K562 (cell line): ENCODE results near the gene HDAC7. TPM values are rescaled to one million over a fixed set of nuclear protein-coding genes. Genes with fewer than 3 reads are reported as not detected.

Source experiments
- ATAC-seq: fragments of 200-7000 bp; cut with Tn5 transposase; 3 replicates; pipeline ENCODE4 v1.9.1; 2020; ENCODE audit warnings: moderate library complexity
- BruUV-seq: library from RNA; stranded (reverse); fragments of 400-500 nt; replicated peaks from 2 replicates; lab custom pipeline; 2021; lab: Mats Ljungman, UMichigan
- CTCF ChIA-PET: fragments of 300-600 bp; formaldehyde crosslinking; extraction: SDS; loops from one replicate; lab custom pipeline; 2021; ENCODE audit warnings: low intra/inter-chr PET ratio; lab: Yijun Ruan, JAX
- POLR2A ChIA-PET: fragments of 300-600, 350-650 bp; sonication (Branson Sonifier 250); formaldehyde crosslinking; extraction: SDS; loops from one replicate; lab custom pipeline; 2021; ENCODE audit warnings: antibody characterized with exemption, inconsistent platforms; lab: Yijun Ruan, JAX
- DNase-seq, 4 experiments: peaks; one replicate each; pipeline versions ENCODE4 v3.0.0 to v3.0.0-alpha.2; 2011 to 2018; ENCODE audit warnings: low spot score in 3 of 4, mixed read lengths in 3 of 4; ENCODE audit errors: extremely low read depth in 1 of 4
- FAIRE-seq: peaks from 2 replicates; lab custom pipeline; 2011; peaks lifted over from hg19 to GRCh38; lab: Jason Lieb, UNC
- H2AFZ ChIP-seq: 2 replicates; pipeline ENCODE4 v1.6.0; 2011; ENCODE audit warnings: low read depth, low read length, control low read depth, inconsistent platforms
- H3K27ac ChIP-seq: fragments of 200-600 bp; 3 replicates; pipeline ENCODE4 v1.8.0; 2011; ENCODE audit warnings: low read depth, mild to moderate bottlenecking, control low read depth, inconsistent platforms, low read length, moderate library complexity, mixed read lengths; ENCODE audit errors: extremely low read depth
- H3K27me3 ChIP-seq, 2 experiments: fragments of 300-600 bp in 1 of 2; 2 replicates in 1 of 2; 3 replicates in 1 of 2; pipeline versions ENCODE4 v1.6.0 to v1.8.0; 2011; ENCODE audit warnings: inconsistent platforms in 2 of 2, low read length in 2 of 2, mild to moderate bottlenecking in 1 of 2, mixed read lengths in 1 of 2, moderate library complexity in 1 of 2; ENCODE audit not compliant: control insufficient read depth in 2 of 2, insufficient read depth in 2 of 2
- H3K36me3 ChIP-seq: fragments of 300-600 bp; 3 replicates; pipeline ENCODE4 v1.8.0; 2011; ENCODE audit warnings: mild to moderate bottlenecking, low read length, inconsistent platforms; ENCODE audit not compliant: control insufficient read depth, insufficient read depth
- H3K4me1 ChIP-seq, 2 experiments: fragments of 200-600 bp in 1 of 2; replicated peaks in 1 of 2; 2 replicates in 1 of 2; 3 replicates in 1 of 2; pipeline versions ENCODE4 v1.5.1 to v1.8.0; 2011; ENCODE audit warnings: inconsistent platforms in 2 of 2, low read length in 2 of 2, mild to moderate bottlenecking in 1 of 2, mixed read lengths in 1 of 2, moderate library complexity in 1 of 2; ENCODE audit not compliant: control insufficient read depth in 2 of 2, insufficient read depth in 2 of 2
- H3K4me2 ChIP-seq: 2 replicates; pipeline ENCODE4 v1.6.1; 2011; ENCODE audit warnings: low read length, control low read depth, inconsistent platforms, mixed read lengths; ENCODE audit not compliant: insufficient read depth
- H3K4me3 ChIP-seq: fragments of 200-600 bp; sonication (generic), shearing (Covaris generic); 2 replicates; pipeline ENCODE4 v1.5.1; 2016; ENCODE audit warnings: control low read depth, inconsistent platforms
- H3K79me2 ChIP-seq: fragments of 200-600 bp; 3 replicates; pipeline ENCODE4 v1.8.0; 2011; ENCODE audit warnings: low read length, inconsistent platforms; ENCODE audit not compliant: control insufficient read depth, insufficient read depth
- H3K9ac ChIP-seq, 2 experiments: 2 replicates each; pipeline versions ENCODE4 v1.6.0 to v1.6.1; 2011; ENCODE audit warnings: low read depth in 2 of 2, low read length in 2 of 2, control low read depth in 1 of 2, inconsistent platforms in 1 of 2, mild to moderate bottlenecking in 1 of 2, mixed read lengths in 1 of 2; ENCODE audit not compliant: insufficient read depth in 1 of 2
- H3K9me1 ChIP-seq: one replicate; pipeline ENCODE4 v1.6.0; 2011; ENCODE audit warnings: inconsistent platforms, mild to moderate bottlenecking, low read length, moderate library complexity; ENCODE audit not compliant: control insufficient read depth, insufficient read depth
- H3K9me3 ChIP-seq: replicated peaks from 2 replicates; pipeline ENCODE4 v1.5.1; 2011; ENCODE audit warnings: low read depth, low read length, inconsistent platforms; ENCODE audit not compliant: control insufficient read depth, insufficient read depth
- H4K20me1 ChIP-seq: replicated peaks from 2 replicates; pipeline ENCODE4 v1.6.1; 2011; ENCODE audit warnings: low read length, inconsistent platforms, mixed read lengths; ENCODE audit not compliant: control insufficient read depth, insufficient read depth
- ATF4 ChIP-seq: fragments of 450-650 bp; formaldehyde crosslinking; IDR thresholded peaks from 2 replicates; pipeline ENCODE4 v1.4.0; 2022; ENCODE audit warnings: mild to moderate bottlenecking, moderate library complexity
- CTCF ChIP-seq, 3 experiments: IDR thresholded peaks in 2 of 3; conservative IDR thresholded peaks in 1 of 3; 2 replicates each; pipeline ENCODE4 v1.5.1; 2011 to 2012; ENCODE audit warnings: low read length in 3 of 3, mild to moderate bottlenecking in 3 of 3, control low read depth in 2 of 3, improper control_type of control experiment in 1 of 3, inconsistent platforms in 1 of 3, low read depth in 1 of 3, mixed read lengths in 1 of 3, moderate library complexity in 1 of 3; ENCODE audit not compliant: insufficient read depth in 2 of 3
- MAFK ChIP-seq: IDR thresholded peaks from 2 replicates; pipeline ENCODE4 v1.6.1; 2011; ENCODE audit warnings: low read length, improper control_type of control experiment
- POLR2AphosphoS2 ChIP-seq: IDR thresholded peaks from 2 replicates; pipeline ENCODE4 v1.6.1; 2012; ENCODE audit warnings: low read length, improper control_type of control experiment
- TOE1 ChIP-seq, 2 experiments: fragments of 450-650 bp in 1 of 2; sonication (generic) in 1 of 2; formaldehyde crosslinking in 1 of 2; IDR thresholded peaks; 2 replicates each; pipeline versions ENCODE4 v1.7.1 to v1.8.0; 2016 to 2022; ENCODE audit warnings: borderline replicate concordance in 2 of 2, mild to moderate bottlenecking in 2 of 2, antibody characterized with exemption in 1 of 2, inconsistent platforms in 1 of 2, low read depth in 1 of 2, missing genetic modification reagents in 1 of 2, moderate library complexity in 1 of 2
- ZBTB7A ChIP-seq: IDR thresholded peaks from 2 replicates; pipeline ENCODE4 v1.6.1; 2011; ENCODE audit warnings: low read depth, mild to moderate bottlenecking, low read length, moderate library complexity, borderline replicate concordance; ENCODE audit not compliant: control insufficient read depth
- ZNF133 ChIP-seq: fragments of 250-450 bp; sonication (Bioruptor Pico); IDR thresholded peaks from 2 replicates; pipeline ENCODE4 v1.4.0; 2020; ENCODE audit warnings: mild to moderate bottlenecking
- ZNF3 ChIP-seq: fragments of 250-450 bp; sonication (Bioruptor Pico); IDR thresholded peaks from 2 replicates; pipeline ENCODE4 v1.5.0; 2021; ENCODE audit warnings: mild to moderate bottlenecking, moderate library complexity
- ZNF449 ChIP-seq: fragments of 250-450 bp; sonication (Bioruptor Pico); IDR thresholded peaks from 2 replicates; pipeline ENCODE4 v1.8.0; 2022; ENCODE audit warnings: moderate library complexity, mild to moderate bottlenecking, inconsistent platforms
- ZNF639 ChIP-seq, 2 experiments: fragments of 200-800 bp in 1 of 2; sonication (Bioruptor generic) in 1 of 2; sonication (generic) in 1 of 2; formaldehyde crosslinking in 1 of 2; IDR thresholded peaks in 1 of 2; conservative IDR thresholded peaks in 1 of 2; 2 replicates each; pipeline versions ENCODE4 v1.5.0 to v1.6.1; 2016 to 2020; ENCODE audit warnings: missing compliant biosample characterization in 1 of 2, missing genetic modification characterization in 1 of 2, missing genetic modification reagents in 1 of 2
- ZNF76 ChIP-seq: fragments of 250-450 bp; sonication (Bioruptor Pico); IDR thresholded peaks from 2 replicates; pipeline ENCODE4 v1.4.0; 2020; ENCODE audit warnings: mild to moderate bottlenecking, moderate library complexity, borderline replicate concordance
- WGBS: fragments of 100-300 bp; shearing (Covaris generic); methylation state at CpG from one replicate; pipeline ENCODE4 v1.1.6; 2016; ENCODE audit warnings: low coverage, mixed read lengths; ENCODE audit not compliant: insufficient coverage; ENCODE audit errors: missing lambda C conversion rate; 5-methylcytosine and 5-hydroxymethylcytosine counted together
- in situ Hi-C: fragments of 300-500 bp; cut with MboI; formaldehyde crosslinking; loops from 4 replicates; pipeline ENCODE4 v1.15.0; 2018; ENCODE audit warnings: inconsistent platforms, mixed read lengths
- intact Hi-C: fragments of 100-400 bp; cut with micrococcal nuclease; formaldehyde crosslinking; loops from 2 replicates; pipeline ENCODE4 v1.14.2; 2022
- polyA plus RNA-seq, 8 experiments: library from polyadenylated mRNA; depleted of rRNA in 4 of 8; stranded (reverse) in 5 of 8; unstranded in 3 of 8; fragments of >200 nt; fragmentation: Nextera tagmentation in 2 of 8; fragmentation: Illumina TruSeq in 1 of 8; extraction: Ambion mirVana in 2 of 8; extraction: Trizol in 1 of 8; gene quantifications; 2 replicates each; pipeline versions ENCODE4 v1.2.1 to v1.2.3, GENCODE V29; 2011 to 2014; ENCODE audit warnings: inconsistent platforms in 1 of 8, missing spikeins in 1 of 8
- total RNA-seq, 7 experiments: library from RNA; depleted of rRNA in 6 of 7; stranded (reverse); fragments of >200 nt in 6 of 7; fragmentation: Illumina TruSeq in 2 of 7; extraction: Trizol in 2 of 7; gene quantifications; 2 replicates each; pipeline versions ENCODE4 v1.2.1 to v1.2.3, GENCODE V29; 2011 to 2021; ENCODE audit warnings: low replicate concordance in 1 of 7

The HDAC7 gene
- total and polyA plus RNA-seq, 9 of the 15 experiments (the other 6 are each of a cell fraction or from before 2014, with no cell fraction given) = 2.5 to 129 (median 31.1) TPM

GRCh38 chr12:47802312-47802711 is 17.4 kb downstream of the HDAC7 start:
- Histone ChIP-seq H3K79me2 (peaks cover 84% of the 10 kb centered on the region), H3K9ac (peak overlapping the region in 1 of 2 experiments; percentile 59; a peak in 1 of 4 replicates), H3K9me1 (peaks cover 5% of the 10 kb centered on the region), H3K27ac (peak overlapping the region; percentile 10; the same call in 1 of the 3 replicates), H3K27me3 (no peaks in the 10 kb centered on the region), H3K4me2 (no peak overlapping the region), H3K9me3 (no peaks in the 10 kb centered on the region), H3K4me3 (no peak overlapping the region), H3K36me3 (peaks cover 89% of the 10 kb centered on the region; the same call in 2 of the 3 replicates), H2AFZ (no peak overlapping the region), H4K20me1 (peaks cover 7% of the 10 kb centered on the region; the same call in 1 of the 2 replicates), H3K4me1 (peaks cover 5 to 51% of the 10 kb centered on the region in 2 experiments)
- in situ Hi-C loops = no loop called here
- ChIA-PET POLR2A (interaction anchor here (0.6 to 0.9 kb wide), 3 partner anchors 9 to 32 kb away, joined by 3 to 4 read pairs (median 3); no protein-coding TSS in a partner anchor), CTCF (no interaction called here)
- DNase-seq (no peak), ATAC-seq (peak; percentile 24; the same call in 1 of the 3 replicates), FAIRE-seq (no peak)
- intact Hi-C loops = no loop called here
- WGBS = 58% methylated on average over 5 of the region's 5 CpGs
- BruUV-seq = no TSS peak
- TF ChIP-seq ATF4 (CRISPR knock-in tag) (no peak), POLR2AphosphoS2 (no peak), CTCF (IDR thresholded peaks at IDR 0.05 in 2 of 3, conservative IDR thresholded peaks at IDR 0.05 in 1 of 3; ENCODE audit: insufficient read depth in 2 of 3, low read depth in 1 of 3, low read length in 3 of 3) (peak; percentile 29 to 51 (median 31)), ZNF133 (CRISPR knock-in tag) (no peak), ZBTB7A (peak; percentile 36; the same call in 1 of the 2 replicates), ZNF3 (no peak), TOE1 (IDR thresholded peaks at IDR 0.05; ENCODE audit: borderline replicate concordance) (no peak), TOE1 (CRISPR knock-in tag; IDR thresholded peaks at IDR 0.05; ENCODE audit: borderline replicate concordance, low read depth) (no peak), ZNF449 (CRISPR knock-in tag) (no peak), ZNF639 (CRISPR knock-in tag; conservative IDR thresholded peaks at IDR 0.05 in 1 of 2, IDR thresholded peaks at IDR 0.05 in 1 of 2) (no peak), MAFK (no peak), ZNF76 (no peak)
